GM12875 (cell line): ENCODE data around the gene SSPN.

ENCODE experiments used
- H3K4me3 ChIP-seq: one replicate; pipeline ENCODE4 v1.5.1; 2011; ENCODE audit warnings: low read depth, low read length, control low read depth
- TF ChIP-seq, protein P1 (sequence below): IDR thresholded peaks from 2 replicates; pipeline ENCODE4 v1.5.1; 2011; ENCODE audit warnings: low read depth, mild to moderate bottlenecking, control low read depth, inconsistent platforms, low read length, moderate library complexity, borderline replicate concordance; ENCODE audit not compliant: insufficient read depth

SSPN gene

DNA sequence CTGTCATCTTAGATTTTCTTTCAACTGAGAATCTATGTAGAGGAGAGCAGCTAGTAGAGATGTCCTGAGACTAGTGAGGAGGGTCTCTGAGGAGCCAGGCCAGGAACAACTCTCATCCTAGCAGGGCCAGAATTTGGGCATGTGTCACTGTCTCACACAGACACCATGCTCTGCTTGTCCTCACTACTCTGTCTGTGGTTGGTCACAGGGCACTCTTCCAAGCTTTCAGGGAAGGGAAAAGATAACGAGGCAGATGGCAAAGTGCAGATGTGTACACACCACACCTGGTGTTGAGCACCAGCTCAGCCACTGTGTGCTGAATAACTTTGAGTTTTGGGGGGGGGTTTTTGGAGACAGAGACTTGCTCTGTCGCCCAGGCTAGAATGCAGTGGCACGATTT lies 2.5 kb downstream of the SSPN start:
- TF ChIP-seq, protein P1, sequence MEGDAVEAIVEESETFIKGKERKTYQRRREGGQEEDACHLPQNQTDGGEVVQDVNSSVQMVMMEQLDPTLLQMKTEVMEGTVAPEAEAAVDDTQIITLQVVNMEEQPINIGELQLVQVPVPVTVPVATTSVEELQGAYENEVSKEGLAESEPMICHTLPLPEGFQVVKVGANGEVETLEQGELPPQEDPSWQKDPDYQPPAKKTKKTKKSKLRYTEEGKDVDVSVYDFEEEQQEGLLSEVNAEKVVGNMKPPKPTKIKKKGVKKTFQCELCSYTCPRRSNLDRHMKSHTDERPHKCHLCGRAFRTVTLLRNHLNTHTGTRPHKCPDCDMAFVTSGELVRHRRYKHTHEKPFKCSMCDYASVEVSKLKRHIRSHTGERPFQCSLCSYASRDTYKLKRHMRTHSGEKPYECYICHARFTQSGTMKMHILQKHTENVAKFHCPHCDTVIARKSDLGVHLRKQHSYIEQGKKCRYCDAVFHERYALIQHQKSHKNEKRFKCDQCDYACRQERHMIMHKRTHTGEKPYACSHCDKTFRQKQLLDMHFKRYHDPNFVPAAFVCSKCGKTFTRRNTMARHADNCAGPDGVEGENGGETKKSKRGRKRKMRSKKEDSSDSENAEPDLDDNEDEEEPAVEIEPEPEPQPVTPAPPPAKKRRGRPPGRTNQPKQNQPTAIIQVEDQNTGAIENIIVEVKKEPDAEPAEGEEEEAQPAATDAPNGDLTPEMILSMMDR, result no peak
- no peak overlapping the region for H3K4me3 ChIP-seq

DNA sequence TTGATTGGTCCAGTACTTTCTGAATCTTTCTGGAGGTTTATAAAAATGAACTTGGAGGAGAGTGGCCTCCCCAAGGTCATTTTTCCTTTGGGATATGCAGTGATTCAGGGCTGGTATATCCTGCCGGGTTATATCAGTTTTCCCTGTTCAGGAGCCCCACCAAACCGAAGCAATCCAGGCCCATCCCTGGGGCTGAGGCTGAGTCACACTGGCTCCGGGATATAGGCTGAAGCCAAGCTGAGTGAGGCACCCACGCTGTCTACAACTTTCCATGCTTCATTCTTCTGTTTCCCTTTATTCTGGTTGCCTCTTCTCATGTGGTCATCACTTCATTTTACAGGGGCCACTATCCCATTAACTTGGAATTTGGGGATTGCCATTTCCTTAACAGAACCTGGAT lies 3.4 kb downstream of the SSPN start:
- TF ChIP-seq, protein P1, result no peak
- H3K4me3 ChIP-seq, result no peak overlapping the region

DNA sequence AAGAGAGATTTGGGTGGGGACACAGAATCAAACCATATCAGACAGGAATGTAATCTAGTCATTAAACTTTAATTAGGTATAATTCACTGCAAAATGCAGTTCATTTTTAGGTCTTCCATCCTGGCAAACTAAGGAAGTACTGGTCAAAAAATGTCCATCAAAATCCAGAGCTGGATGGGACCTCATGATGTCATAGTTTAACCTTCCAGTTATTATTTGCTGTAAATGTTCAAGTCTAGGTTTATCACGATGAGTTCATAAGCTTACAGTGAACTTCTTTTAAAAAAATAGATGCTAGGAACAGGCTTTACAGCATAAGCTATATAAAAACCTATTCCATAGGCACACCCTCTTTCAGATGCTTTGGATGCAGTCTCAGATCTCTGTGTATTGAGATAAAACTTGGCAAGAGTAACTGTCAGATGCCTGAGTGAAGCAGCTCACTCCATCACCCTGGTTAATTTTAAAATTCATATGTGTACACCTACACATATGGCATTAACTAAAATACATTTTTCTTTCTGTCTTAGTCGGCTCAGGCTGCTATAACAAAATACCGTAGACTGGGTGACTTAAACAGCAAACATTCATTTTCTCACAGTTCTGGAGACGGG lies 7.9 kb downstream of the SSPN start:
- TF ChIP-seq, protein P1, result no peak
- H3K4me3 ChIP-seq, result no peak overlapping the region

GRCh38 chr12:26204612-26205289 lies 9.4 kb downstream of the SSPN start:
- no peak overlapping the region for H3K4me3 ChIP-seq
- TF ChIP-seq, protein P1, result no peak

GRCh38 chr12:26205298-26205697 lies 9.9 kb downstream of the SSPN start:
- no peak overlapping the region for H3K4me3 ChIP-seq
- TF ChIP-seq, protein P1, result no peak

GRCh38 chr12:26205941-26206340 lies 10.6 kb downstream of the SSPN start:
- TF ChIP-seq, protein P1, result no peak
- no peak overlapping the region for H3K4me3 ChIP-seq

- TF ChIP-seq, protein P1, result no peak
- H3K4me3 ChIP-seq, result no peak overlapping the region
These were observed 16.0 kb downstream of the SSPN start for GRCh38 chr12:26211331-26211730.
